Endodermal cell (in vitro differentiated cells): ENCODE results near the gene RABGEF1. TPM values are rescaled to one million over a fixed set of nuclear protein-coding genes. Genes with fewer than 3 reads are reported as not detected.

Source experiments
- DNase-seq: peaks from one replicate; pipeline ENCODE4 v3.0.0-alpha.2; 2017
- H3K27ac ChIP-seq: 2 replicates; pipeline ENCODE4 v1.5.1; 2013; ENCODE audit warnings: mild to moderate bottlenecking, low read depth, low read length, moderate library complexity
- H3K27me3 ChIP-seq: 2 replicates; pipeline ENCODE4 v1.6.1; 2013; ENCODE audit warnings: mild to moderate bottlenecking, low read length, moderate library complexity; ENCODE audit not compliant: insufficient read depth, control insufficient read depth, poor library complexity, severe bottlenecking
- H3K36me3 ChIP-seq: 2 replicates; pipeline ENCODE4 v1.7.0; 2013; ENCODE audit warnings: mild to moderate bottlenecking, low read length, moderate library complexity; ENCODE audit not compliant: control insufficient read depth, insufficient read depth
- H3K4me1 ChIP-seq: one replicate; pipeline ENCODE4 v1.7.0; 2013; ENCODE audit warnings: low read length; ENCODE audit not compliant: control insufficient read depth, insufficient read depth
- H3K4me3 ChIP-seq: 2 replicates; pipeline ENCODE4 v1.5.1; 2013; ENCODE audit warnings: mild to moderate bottlenecking, low read length, moderate library complexity
- H3K9ac ChIP-seq: 2 replicates; pipeline ENCODE4 v1.6.1; 2013; ENCODE audit warnings: mild to moderate bottlenecking, low read length, moderate library complexity; ENCODE audit not compliant: poor library complexity, severe bottlenecking; ENCODE audit errors: extremely low read depth
- H3K9me3 ChIP-seq: 2 replicates; pipeline ENCODE4 v1.6.1; 2013; ENCODE audit warnings: mild to moderate bottlenecking, low read length, moderate library complexity; ENCODE audit not compliant: control insufficient read depth
- H3K27ac Mint-ChIP-seq: 2 replicates; pipeline ENCODE4 v1.8.0; 2020; ENCODE audit warnings: mixed read lengths
- H3K27me3 Mint-ChIP-seq: 2 replicates; pipeline ENCODE4 v1.8.0; 2021; ENCODE audit warnings: mild to moderate bottlenecking, mixed read lengths; ENCODE audit not compliant: insufficient read depth
- H3K36me3 Mint-ChIP-seq: 2 replicates; pipeline ENCODE4 v1.8.0; 2020; ENCODE audit warnings: low read depth, mixed read lengths
- H3K4me1 Mint-ChIP-seq: 2 replicates; pipeline ENCODE4 v1.8.0; 2020; ENCODE audit warnings: mixed read lengths
- H3K4me3 Mint-ChIP-seq: 2 replicates; pipeline ENCODE4 v1.8.0; 2020; ENCODE audit warnings: mild to moderate bottlenecking, moderate library complexity, mixed read lengths
- H3K9me3 Mint-ChIP-seq: 2 replicates; pipeline ENCODE4 v1.8.0; 2020; ENCODE audit warnings: mild to moderate bottlenecking, mixed read lengths
- CTCF ChIP-seq: fragments of 200-600 bp; sonication (generic); conservative IDR thresholded peaks from 2 replicates; pipeline ENCODE4 v1.5.0; 2021; ENCODE audit warnings: antibody characterized with exemption, mild to moderate bottlenecking
- WGBS, 2 experiments: methylation state at CpG; one replicate each; pipeline versions ENCODE4 v1.1.5 to v1.1.7; 2013; ENCODE audit warnings: missing lambda C conversion rate in 2 of 2, mixed read lengths in 1 of 2; ENCODE audit not compliant: insufficient coverage in 1 of 2, insufficient read length in 1 of 2; 5-methylcytosine and 5-hydroxymethylcytosine counted together
- total RNA-seq, 2 donors: library from RNA; stranded (reverse); fragmentation: NEBNext Ultra II Directional in 1 of 2; extraction: Animal tissue kit (Norgen Biotek cat#: 25700) in 1 of 2; gene quantifications; 2 replicates in 1 of 2; 3 replicates in 1 of 2; pipeline ENCODE4 v1.2.1, GENCODE V29; 2021

The RABGEF1 gene
- total RNA-seq, 2 donors from 2014 or later, result 22.7 to 26.7 TPM

GRCh38 chr7:66747385-66747784 is 6.9 kb downstream of the RABGEF1 start:
- no peak overlapping the region for H3K9ac ChIP-seq
- peak overlapping the region; percentile 26 for H3K27ac Mint-ChIP-seq
- no peaks in the 10 kb centered on the region for H3K27me3 Mint-ChIP-seq
- WGBS, 2 experiments, result 85% methylated on average over 1 of the region's 2 CpGs; no CpG with 5 or more reads in 1 of the 2 experiments
- no peak for TF ChIP-seq CTCF
- peaks cover 12% of the 10 kb centered on the region for H3K4me1 Mint-ChIP-seq
- peaks cover 35% of the 10 kb centered on the region for H3K36me3 ChIP-seq
- H3K27ac ChIP-seq, result no peak overlapping the region
- DNase-seq, result no peak
- no peak overlapping the region for H3K4me3 Mint-ChIP-seq
- peaks cover 7% of the 10 kb centered on the region for H3K9me3 ChIP-seq
- H3K4me3 ChIP-seq, result no peak overlapping the region
- no peaks in the 10 kb centered on the region for H3K27me3 ChIP-seq
- peaks cover 41% of the 10 kb centered on the region for H3K36me3 Mint-ChIP-seq
- peaks cover 4% of the 10 kb centered on the region for H3K4me1 ChIP-seq
- no peaks in the 10 kb centered on the region for H3K9me3 Mint-ChIP-seq

DNA sequence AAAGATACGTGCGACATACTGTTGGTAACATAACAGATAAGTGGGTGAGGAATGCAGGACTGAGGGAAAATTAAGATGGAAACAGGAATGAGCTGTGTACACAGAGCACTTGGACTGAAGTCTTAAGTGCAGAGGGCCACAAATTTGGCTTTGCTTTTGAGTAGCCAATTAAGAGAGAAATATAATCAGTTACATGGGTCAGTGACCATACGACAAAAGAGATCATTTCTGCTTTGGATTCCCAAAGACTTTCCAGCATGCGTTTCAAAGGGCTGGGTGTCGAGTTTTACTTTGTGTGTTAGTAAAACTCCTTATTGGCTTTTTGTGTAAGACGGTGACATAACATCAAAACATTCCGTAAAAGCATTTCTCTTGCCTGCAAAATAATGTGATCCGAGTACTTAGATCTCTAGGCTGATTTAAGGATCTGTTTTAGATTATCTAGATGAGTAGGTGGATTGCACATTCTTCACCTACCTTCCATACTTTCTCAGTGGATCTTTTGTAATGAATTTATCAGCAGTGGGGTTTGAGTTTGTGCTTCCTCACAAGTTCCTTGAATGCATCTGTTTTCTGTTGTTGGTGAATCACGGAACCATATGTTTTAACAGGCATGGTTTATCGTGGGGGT is 7.5 kb downstream of the RABGEF1 start:
- Histone ChIP-seq H3K4me1 (peaks cover 4% of the 10 kb centered on the region), H3K4me3 (no peak overlapping the region), H3K9me3 (peaks cover 7% of the 10 kb centered on the region), H3K27me3 (no peaks in the 10 kb centered on the region), H3K36me3 (peaks cover 35% of the 10 kb centered on the region), H3K27ac (no peak overlapping the region), H3K9ac (no peak overlapping the region)
- Mint-ChIP-seq H3K27me3 (no peaks in the 10 kb centered on the region), H3K36me3 (peaks cover 38% of the 10 kb centered on the region), H3K4me1 (peaks cover 11% of the 10 kb centered on the region), H3K27ac (peak overlapping the region; percentile 30), H3K9me3 (no peaks in the 10 kb centered on the region), H3K4me3 (no peak overlapping the region)
- DNase-seq, result no peak
- 89 to 98% methylated on average over 6 to 10 of the region's 10 CpGs for WGBS, 2 experiments
- no peak for TF ChIP-seq CTCF

DNA sequence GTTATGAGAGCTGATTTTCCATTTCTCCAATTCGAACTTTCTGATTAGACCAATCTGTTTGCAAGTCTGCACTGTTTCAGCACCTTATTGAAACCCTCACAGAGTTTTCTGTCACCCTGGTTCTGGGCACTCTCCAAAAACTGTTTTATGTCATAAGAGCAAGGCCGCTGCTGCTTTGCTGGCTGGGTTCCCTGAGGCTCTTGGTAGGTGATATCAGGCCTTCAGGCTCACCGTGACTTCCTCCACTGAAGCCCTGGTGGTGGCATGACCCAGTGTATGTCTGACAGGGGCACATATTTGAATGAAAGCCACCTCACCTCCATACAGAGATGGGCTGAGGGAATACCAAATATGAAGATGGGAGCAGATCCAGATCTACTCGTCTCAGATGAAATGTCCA is 8.3 kb downstream of the RABGEF1 start:
- Mint-ChIP-seq H3K27ac (no peak overlapping the region), H3K27me3 (no peaks in the 10 kb centered on the region), H3K9me3 (no peaks in the 10 kb centered on the region), H3K36me3 (peaks cover 35% of the 10 kb centered on the region), H3K4me1 (peaks cover 11% of the 10 kb centered on the region), H3K4me3 (no peak overlapping the region)
- peaks cover 7% of the 10 kb centered on the region for H3K9me3 ChIP-seq
- no peak overlapping the region for H3K4me3 ChIP-seq
- no peak for TF ChIP-seq CTCF
- no peak overlapping the region for H3K9ac ChIP-seq
- H3K4me1 ChIP-seq, result peaks cover 4% of the 10 kb centered on the region
- H3K27ac ChIP-seq, result no peak overlapping the region
- DNase-seq, result no peak
- H3K27me3 ChIP-seq, result no peaks in the 10 kb centered on the region
- 83 to 92% methylated on average over 2 to 4 of the region's 4 CpGs for WGBS, 2 experiments
- peaks cover 35% of the 10 kb centered on the region for H3K36me3 ChIP-seq
